Measurements from ENCODE around the gene NKTR. TPM values are rescaled to one million over a fixed set of nuclear protein-coding genes. Genes with fewer than 3 reads are reported as not detected.

NKTR gene
- total and polyA plus RNA-seq, 9 of the 15 experiments (the other 6 are each of a cell fraction or from before 2014, with no cell fraction given) = 19.7 to 123 (median 92.6) TPM

DNA sequence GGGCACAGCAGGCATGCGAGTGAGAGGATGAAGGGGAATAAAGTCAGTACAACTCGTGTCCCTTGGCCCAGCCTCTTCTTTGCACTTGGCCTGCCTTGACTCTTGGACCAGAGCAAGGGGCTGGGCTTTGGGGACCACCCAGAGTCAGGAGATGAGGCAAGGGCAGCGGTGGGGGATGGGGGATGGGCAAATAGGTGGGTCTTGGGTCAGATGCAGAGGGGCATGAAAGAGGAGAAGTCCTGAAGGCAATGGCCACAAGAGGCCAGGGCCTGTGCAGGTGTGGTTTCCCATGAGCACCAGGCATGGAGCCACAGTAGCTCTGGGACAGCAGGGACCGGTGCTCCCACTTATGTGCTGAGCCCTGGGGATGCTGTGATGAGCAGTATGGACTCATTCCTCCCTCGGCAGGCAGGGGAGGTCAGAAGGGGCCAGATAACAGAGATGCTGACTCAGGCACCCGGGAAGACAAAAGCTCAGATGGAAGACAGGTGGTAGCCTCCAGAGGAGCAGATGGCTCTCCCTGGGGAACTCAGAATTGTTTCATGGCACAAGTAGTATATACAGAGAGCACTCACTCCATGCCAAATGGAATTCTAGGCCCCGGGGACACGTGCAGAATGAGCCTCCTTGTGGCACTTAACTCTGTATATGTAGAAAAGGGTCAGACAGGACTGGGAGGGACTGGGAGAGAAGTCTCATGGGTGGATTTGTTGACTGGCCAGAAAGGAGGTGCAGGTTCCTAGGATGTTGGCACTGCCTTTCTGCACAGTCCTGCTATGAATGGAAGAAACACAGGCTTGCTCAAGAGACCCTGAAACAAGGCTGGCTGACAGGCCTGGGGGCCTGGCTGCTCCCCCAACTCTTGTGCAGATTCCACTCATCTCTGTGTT lies 67.3 kb downstream of the NKTR start (continued):
- TF ChIP-seq THRB (CRISPR knock-in tag; conservative IDR thresholded peaks at IDR 0.05) (no peak), U2AF2 (optimal IDR thresholded peaks at IDR 0.05; ENCODE audit: low read depth, low read length) (no peak), C11orf30 (IDR thresholded peaks at IDR 0.05; ENCODE audit: low read depth) (peak; percentile 87), ZNF584 (CRISPR knock-in tag; IDR thresholded peaks at IDR 0.05; ENCODE audit: low read depth) (no peak), CBFA2T2 (conservative IDR thresholded peaks at IDR 0.05) (0 out of 2 replicates have a peak, but pooled peaks have one; percentile 7), MCM7 (IDR thresholded peaks at IDR 0.05) (no peak), NFE2 (IDR thresholded peaks at IDR 0.05; ENCODE audit: low read depth) (peak; percentile 57; the same call in 1 of the 2 replicates), ERF (CRISPR knock-in tag; IDR thresholded peaks at IDR 0.05) (no peak), PCBP2 (IDR thresholded peaks at IDR 0.05; ENCODE audit: low read depth, low read length, poor library complexity, severe bottlenecking) (no peak), PHTF2 (CRISPR knock-in tag; IDR thresholded peaks at IDR 0.05) (no peak), CBFA2T3 (IDR thresholded peaks at IDR 0.05) (0 out of 2 replicates have a peak, but pooled peaks have one; percentile 34), MAFG (tag; conservative IDR thresholded peaks at IDR 0.05) (peak; percentile 81), ZNF263 (CRISPR knock-in tag; IDR thresholded peaks at IDR 0.05; ENCODE audit: borderline replicate concordance) (peak; percentile 76), KHSRP (IDR thresholded peaks at IDR 0.05) (no peak), MXI1 (IDR thresholded peaks at IDR 0.05; ENCODE audit: low read depth, low read length) (no peak), ZNF830 (CRISPR knock-in tag; IDR thresholded peaks at IDR 0.05) (no peak)

Measured in K562 (cell line).